Renal cortex interstitium (tissue), 15 donors: Measurements from ENCODE around the gene DCPS. TPM values are rescaled to one million over a fixed set of nuclear protein-coding genes. Genes with fewer than 3 reads are reported as not detected.
"Not testable (repeated sequence)": the region's sequence is repeated elsewhere in the genome, so short reads cannot be mapped to it uniquely, and the experiment has no call there.

ENCODE experiments used
- DNase-seq, 11 donors: peaks; one replicate each; pipeline ENCODE4 v3.0.0-alpha.2; 2013; ENCODE audit warnings: low read depth in 9 of 11, low spot score in 4 of 11; ENCODE audit errors: extremely low read depth in 1 of 11
- long read RNA-seq, 16 experiments: transcript quantifications; one replicate each; lab custom pipeline, GENCODE V29; 2026
- polyA plus RNA-seq, 3 donors: library from polyadenylated mRNA; unstranded; fragments of 120-200 nt; gene quantifications; one replicate each; pipeline ENCODE4 v1.2.1, GENCODE V29; 2013; ENCODE audit not compliant: insufficient read length in 3 of 3

The DCPS gene, protein sequence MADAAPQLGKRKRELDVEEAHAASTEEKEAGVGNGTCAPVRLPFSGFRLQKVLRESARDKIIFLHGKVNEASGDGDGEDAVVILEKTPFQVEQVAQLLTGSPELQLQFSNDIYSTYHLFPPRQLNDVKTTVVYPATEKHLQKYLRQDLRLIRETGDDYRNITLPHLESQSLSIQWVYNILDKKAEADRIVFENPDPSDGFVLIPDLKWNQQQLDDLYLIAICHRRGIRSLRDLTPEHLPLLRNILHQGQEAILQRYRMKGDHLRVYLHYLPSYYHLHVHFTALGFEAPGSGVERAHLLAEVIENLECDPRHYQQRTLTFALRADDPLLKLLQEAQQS
- polyA plus RNA-seq = 10 to 100 TPM; 12.7 to 16.7 (median 14.5) TPM
- long read RNA-seq, donor 1, partial matches to known transcripts = 0 of 3 reads
- long read RNA-seq, donor 1, other reads (novel, unspliced or antisense) = 0 of 3 reads
- long read RNA-seq, donor 2, transcript DCPS-201 (6 exons, 1,479 nt) = major isoform, 5 of 5 reads
- long read RNA-seq, donor 2, partial matches to known transcripts = 0 of 5 reads
- long read RNA-seq, donor 2, other reads (novel, unspliced or antisense) = 0 of 5 reads
- long read RNA-seq, donor 3, transcript DCPS-201 (6 exons, 1,479 nt) = major isoform, 8 of 8 reads
- long read RNA-seq, donor 3, partial matches to known transcripts = 0 of 8 reads
- long read RNA-seq, donor 3, other reads (novel, unspliced or antisense) = 0 of 8 reads
- long read RNA-seq, donor 4, partial matches to known transcripts = 0 of 4 reads
- long read RNA-seq, donor 4, other reads (novel, unspliced or antisense) = 0 of 4 reads
- long read RNA-seq, donor 5 = 0 reads
- long read RNA-seq, donor 6, transcript DCPS-201 (6 exons, 1,479 nt) = major isoform, 7 of 7 reads
- long read RNA-seq, donor 6, partial matches to known transcripts = 0 of 7 reads
- long read RNA-seq, donor 6, other reads (novel, unspliced or antisense) = 0 of 7 reads
- long read RNA-seq, donor 7, transcript DCPS-201 (6 exons, 1,479 nt) = major isoform, 7 of 7 reads
- long read RNA-seq, donor 7, partial matches to known transcripts = 0 of 7 reads
- long read RNA-seq, donor 7, other reads (novel, unspliced or antisense) = 0 of 7 reads
- long read RNA-seq, donor 8, transcript DCPS-201 (6 exons, 1,479 nt) = major isoform, 9 of 9 reads
- long read RNA-seq, donor 8, partial matches to known transcripts = 0 of 9 reads
- long read RNA-seq, donor 8, other reads (novel, unspliced or antisense) = 0 of 9 reads
- long read RNA-seq, donor 9, transcript DCPS-201 (6 exons, 1,479 nt) = major isoform, 6 of 6 reads
- long read RNA-seq, donor 9, partial matches to known transcripts = 0 of 6 reads
- long read RNA-seq, donor 9, other reads (novel, unspliced or antisense) = 0 of 6 reads
- long read RNA-seq, donor 10, partial matches to known transcripts = 0 of 3 reads
- long read RNA-seq, donor 10, other reads (novel, unspliced or antisense) = 0 of 3 reads
- long read RNA-seq, donor 11, partial matches to known transcripts = 0 of 8 reads
- long read RNA-seq, donor 11, other reads (novel, unspliced or antisense) = 7 of 8 reads
- long read RNA-seq, donor 12 = 0 reads
- long read RNA-seq, donor 13 = 0 reads
- long read RNA-seq, donor 14, partial matches to known transcripts = 0 of 3 reads
- long read RNA-seq, donor 14, other reads (novel, unspliced or antisense) = 0 of 3 reads
- long read RNA-seq, donor 15, partial matches to known transcripts = 0 of 1 reads
- long read RNA-seq, donor 15, other reads (novel, unspliced or antisense) = 0 of 1 reads
- long read RNA-seq, donor 16, transcript DCPS-201 (6 exons, 1,479 nt) = major isoform, 14 of 19 reads
- long read RNA-seq, donor 16, partial matches to known transcripts = 5 of 19 reads
- long read RNA-seq, donor 16, other reads (novel, unspliced or antisense) = 0 of 19 reads

DNA sequence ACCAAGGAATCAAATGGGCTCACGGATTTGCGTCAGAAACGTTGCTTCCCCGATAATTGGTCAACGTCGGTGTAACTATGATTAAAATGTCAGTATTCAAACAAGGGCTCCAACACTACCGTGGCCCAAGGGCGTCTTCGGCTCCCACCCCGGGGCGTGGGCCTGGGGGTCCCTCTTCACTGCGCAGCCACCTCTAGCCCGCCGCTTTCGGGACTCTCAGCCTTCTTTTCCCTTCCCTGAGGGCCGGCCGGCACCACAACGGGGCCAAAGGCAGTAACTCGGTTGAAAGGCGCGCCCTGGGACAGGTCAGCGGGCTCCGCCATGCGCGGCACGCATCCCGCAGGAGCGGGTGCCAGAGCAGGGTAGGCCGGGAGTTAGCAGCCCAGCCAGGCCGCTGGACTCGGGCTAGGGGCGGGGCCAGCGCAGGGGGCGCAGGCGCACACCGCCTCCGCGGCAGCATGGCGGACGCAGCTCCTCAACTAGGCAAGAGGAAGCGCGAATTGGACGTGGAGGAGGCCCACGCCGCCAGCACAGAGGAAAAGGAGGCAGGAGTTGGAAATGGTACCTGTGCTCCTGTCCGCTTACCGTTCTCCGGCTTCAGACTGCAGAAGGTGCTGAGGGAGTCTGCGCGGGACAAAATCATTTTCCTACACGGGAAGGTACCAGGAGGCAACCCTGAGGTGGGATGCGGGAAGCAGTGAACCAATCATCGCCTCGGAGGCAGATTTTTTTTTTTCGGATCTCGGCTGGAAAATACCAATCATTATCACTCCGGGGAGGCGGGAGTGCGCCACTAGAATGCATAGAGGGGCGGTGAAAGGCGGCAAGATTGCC, at the start of gene DCPS:
Gene DCPS, plus strand, starts transcription at position 438 of the 834 bp plus-strand sequence. Its CDS starts 21 bp downstream, at position 459.
- peak; percentile 65 to 87 (median 86) for DNase-seq

DNA sequence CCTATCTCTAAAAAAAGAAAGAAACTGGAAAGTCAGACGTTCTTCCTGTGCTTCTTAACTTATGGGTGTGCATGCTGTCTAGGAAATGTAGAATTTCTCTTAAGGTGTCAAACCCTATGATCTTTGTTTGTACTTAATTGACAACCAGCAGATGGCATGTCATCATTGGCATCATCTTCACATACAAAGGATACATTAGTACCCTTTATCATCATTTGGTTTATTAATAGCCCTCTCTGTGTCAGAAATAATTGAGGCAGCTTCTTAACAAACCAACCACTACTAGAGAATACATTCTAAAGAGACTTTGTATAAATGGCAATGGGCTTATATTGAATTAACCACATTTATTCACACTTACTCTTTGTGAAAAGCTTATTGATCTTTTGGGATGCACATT, 49.0 kb upstream of the DCPS start:
- no peak for DNase-seq

DNA sequence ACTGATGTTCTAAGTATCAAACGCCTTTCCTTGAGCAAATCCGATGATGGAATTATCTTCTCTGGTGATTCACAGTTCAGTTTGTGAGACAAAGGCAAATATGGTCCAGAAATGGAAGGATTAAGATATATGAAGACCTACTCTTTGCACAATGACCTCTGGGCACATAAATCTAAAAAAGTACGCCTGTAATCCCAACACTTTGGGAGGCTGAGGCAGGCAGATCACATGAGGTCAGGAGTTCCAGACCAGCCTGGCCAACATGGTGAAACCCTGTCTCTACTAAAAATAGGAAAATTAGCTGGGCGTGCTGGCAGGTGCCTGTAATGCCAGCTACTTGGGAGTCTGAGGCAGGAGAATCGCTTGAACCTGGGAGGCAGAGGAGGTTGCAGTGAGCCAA, 48.4 kb upstream of the DCPS start:
- not testable (repeated sequence) for DNase-seq

- no peak for DNase-seq
These were observed 47.6 kb upstream of the DCPS start for GRCh38 chr11:126256216-126256615.

DNA sequence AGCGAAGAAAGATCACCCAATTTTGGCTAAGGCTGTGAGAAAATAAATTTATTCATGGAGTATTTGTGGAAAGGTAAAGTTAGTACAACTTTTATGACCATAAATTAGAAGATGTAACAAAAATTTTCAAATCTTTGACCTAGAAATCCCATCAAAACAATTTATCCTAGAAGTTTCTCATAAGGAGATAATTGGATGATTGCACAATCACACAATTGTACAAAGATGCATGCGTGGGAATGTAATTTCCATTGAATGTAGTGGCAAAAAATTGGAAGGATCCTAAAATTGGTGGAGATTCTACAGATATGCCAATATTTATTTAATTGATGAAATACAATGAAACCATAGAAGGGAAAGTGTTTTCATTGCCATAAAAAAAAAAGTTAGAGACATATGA, 46.7 kb upstream of the DCPS start:
- DNase-seq = no peak

- DNase-seq = no peak
These were observed 46.1 kb upstream of the DCPS start for GRCh38 chr11:126257764-126258163.

- no peak for DNase-seq
These were observed 41.6 kb upstream of the DCPS start for GRCh38 chr11:126262216-126262615.

DNA sequence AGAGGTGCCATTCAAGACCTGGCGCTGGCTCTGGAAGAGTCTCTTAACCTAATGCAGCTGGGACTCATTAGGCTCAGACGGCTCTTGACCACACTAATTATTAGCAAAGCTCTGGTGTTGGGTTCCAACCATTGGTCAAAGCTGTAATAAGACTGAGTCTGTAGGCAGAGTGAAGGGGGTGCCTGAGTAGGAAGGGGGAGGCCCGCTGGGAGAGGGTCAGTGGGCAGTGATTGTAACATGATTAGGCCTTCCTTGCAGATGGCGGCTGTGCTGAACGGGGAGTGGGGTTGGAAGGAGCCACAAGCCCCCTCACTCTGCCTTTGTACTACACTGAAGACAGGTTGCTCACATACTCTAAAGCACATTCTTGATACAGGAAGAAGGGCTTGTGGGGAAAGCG, 40.4 kb upstream of the DCPS start:
- no peak for DNase-seq

DNA sequence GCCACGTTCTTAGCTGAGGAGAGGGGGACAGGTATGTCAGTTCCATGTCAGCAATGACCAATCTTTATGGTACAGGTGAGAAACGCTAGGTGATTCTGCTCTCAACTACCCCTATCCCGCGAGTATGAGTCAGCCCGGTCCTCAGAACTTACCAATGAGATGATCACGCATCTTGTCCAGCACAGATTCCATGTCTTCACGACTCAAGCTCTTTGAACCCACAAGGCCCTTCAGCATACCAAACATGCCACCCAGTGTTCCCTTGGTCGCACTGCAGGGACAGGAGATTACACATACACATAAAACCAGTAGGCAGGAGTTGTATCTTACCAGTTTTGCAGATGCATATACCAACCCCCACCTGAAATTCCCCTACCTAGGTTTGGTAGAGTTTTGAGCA, 38.0 kb upstream of the DCPS start:
- no peak for DNase-seq

DNA sequence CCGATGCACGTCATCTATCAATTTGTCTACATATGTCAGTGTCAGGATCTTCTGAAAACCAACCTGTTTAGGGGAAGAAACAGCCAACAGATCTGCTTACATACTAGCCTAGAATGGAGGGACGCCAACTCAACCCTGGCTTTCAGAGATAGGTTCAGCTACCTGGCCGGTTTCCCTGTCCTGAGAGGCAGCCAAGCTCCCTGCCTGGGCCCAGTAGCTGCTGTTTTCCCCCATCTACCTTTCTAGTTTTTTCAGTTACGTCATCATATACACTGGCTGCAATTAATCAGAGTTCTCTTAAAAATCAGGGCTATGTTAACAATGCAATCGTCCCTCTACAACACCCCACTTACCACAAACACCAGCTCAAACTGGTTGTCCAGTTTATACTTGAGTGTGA, 36.2 kb upstream of the DCPS start:
- no peak for DNase-seq

DNA sequence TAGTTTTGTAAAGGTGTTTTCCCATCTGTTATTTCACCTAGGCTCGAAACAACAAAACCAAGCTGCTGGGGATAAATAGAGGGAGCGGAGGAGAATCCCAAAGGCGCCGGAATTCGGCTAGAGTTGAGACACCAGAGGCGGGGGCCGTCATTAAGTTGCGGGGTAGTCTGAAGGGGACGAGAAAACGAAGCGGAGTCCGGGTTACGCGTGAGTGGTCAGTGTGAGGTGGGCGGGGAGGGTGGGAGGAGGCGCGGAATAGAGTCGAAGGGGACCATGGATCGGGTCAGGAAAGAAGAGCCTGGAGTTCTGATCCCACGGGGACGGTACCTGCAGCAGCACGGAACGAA, 35.5 kb upstream of the DCPS start:
- DNase-seq = peak in 1 of 11 donors; percentile 10

DNA sequence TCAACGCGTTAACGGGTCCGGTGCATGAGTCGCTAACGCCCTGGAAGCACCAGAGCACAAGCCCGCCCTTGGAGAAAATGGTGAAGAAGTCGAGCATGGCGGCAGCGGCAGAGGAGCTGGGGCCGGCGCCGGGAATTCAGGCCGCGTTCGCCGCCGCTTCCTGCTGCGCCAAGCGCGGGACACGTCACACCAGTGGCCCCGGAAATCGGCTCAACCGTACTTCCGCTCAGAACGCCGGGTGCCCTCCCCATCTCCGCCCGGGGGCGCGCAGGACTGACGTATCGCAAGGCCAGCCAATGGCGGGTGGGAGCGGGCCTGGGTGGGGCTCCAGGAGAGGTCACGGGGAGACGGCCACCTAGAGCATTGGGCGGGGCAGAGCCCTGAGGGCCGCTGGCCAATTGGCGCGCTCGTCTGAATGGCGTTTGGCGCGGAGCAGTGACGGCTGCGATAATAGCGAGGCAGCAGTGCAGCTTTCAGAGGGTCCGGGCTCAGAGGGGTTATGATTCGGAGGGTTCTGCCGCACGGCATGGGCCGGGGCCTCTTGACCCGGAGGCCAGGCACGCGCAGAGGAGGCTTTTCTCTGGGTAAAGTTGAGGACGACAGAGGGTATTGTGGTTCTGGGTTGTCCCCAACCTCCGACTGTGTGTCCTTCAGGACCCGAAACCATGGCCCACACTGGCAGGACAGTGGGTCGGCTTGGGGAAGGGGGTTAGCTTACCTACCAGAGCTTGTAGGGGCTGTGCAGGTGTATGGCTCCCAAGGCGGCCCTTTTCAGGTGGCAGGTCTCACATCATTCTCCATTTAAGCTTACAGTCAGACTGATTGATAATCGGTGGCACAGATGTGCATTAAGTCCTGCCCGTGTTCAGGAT, 34.9 kb upstream of the DCPS start, which contains the start of the genes FOXRED1 and SRPRA:
Gene FOXRED1, plus strand, starts transcription at position 447 of the 872 bp plus-strand sequence. Its CDS starts 53 bp downstream, at position 500.
Gene SRPRA, minus strand, starts transcription at position 188 of the 872 bp plus-strand sequence. Its CDS starts 91 bp downstream, at position 97.
- peak; percentile 90 to 99 (median 97) for DNase-seq

DNA sequence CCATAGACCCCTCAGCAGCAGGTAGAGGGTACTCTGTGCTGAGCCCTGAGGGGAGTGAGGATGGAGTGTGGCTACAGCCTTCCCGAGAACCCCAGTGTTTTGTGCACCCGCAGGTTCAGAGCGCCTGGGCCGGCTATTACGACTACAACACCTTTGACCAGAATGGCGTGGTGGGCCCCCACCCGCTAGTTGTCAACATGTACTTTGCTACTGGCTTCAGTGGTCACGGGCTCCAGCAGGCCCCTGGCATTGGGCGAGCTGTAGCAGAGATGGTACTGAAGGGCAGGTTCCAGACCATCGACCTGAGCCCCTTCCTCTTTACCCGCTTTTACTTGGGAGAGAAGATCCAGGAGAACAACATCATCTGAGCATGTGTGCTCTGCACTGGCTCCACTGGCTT, 26.5 kb upstream of the DCPS start:
- no peak for DNase-seq

DNA sequence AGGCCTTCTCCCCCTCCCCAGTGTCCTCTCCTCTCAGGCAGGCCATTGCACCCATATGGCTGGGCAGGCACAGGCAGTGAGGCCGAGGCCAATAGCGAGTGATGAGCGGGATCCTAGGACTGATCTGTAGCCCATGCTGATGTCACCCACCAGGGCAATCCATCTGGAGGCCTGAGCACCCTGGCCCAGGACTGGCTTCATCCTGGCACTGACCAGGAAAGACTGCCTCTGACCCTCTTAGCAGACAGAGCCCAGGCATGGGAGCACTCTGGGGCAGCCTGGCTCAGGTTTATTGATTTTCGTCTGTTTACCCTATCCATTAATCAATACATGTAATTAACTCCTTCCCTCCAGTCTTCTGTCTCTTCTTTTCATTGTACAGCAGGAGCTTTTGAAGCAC, 26.1 kb upstream of the DCPS start:
- no peak for DNase-seq

DNA sequence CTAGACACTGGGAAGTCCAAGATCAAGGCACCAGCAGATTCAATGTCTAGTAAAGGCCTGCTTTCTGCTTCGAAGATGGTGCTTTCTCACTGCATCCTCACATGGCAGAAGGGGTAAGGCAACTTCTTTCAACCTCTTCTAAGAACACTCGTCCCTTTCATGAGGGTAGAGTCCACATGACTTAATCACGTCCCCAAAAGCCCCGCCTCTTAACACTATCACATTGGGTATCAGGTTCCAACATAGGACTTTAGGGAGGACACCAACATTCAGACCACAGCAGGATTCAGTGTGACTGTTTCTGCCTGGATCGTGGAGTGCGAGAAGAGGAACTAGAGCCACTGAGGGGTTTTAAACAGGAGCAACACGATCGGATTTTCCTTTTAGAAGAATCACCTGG, 24.7 kb upstream of the DCPS start:
- no peak for DNase-seq

GRCh38 chr11:126280595-126280994, 23.3 kb upstream of the DCPS start:
- no peak for DNase-seq
